WTC11 (cell line): ENCODE measurements around the gene ADCY10. TPM values are rescaled to one million over a fixed set of nuclear protein-coding genes. Genes with fewer than 3 reads are reported as not detected.
A peak's percentile ranks its signal among the peaks of the same experiment; 100 is the strongest.

Source experiments
- ATAC-seq: fragments of 200-7000 bp; cut with Tn5 transposase; 2 replicates; pipeline ENCODE4 v1.10.0; 2021; ENCODE audit warnings: mild to moderate bottlenecking, moderate library complexity
- CTCF ChIA-PET: fragments of 300-600 bp; sonication (Branson Sonifier 250); formaldehyde crosslinking; loops from one replicate; lab custom pipeline; 2021; ENCODE audit warnings: antibody characterized with exemption; lab: Charles Lee
- POLR2A ChIA-PET: fragments of 350-600 bp; sonication (Branson Sonifier 250); formaldehyde crosslinking; loops from one replicate; lab custom pipeline; 2021; ENCODE audit warnings: antibody characterized with exemption; lab: Charles Lee
- DNase-seq: peaks from one replicate; pipeline ENCODE4 v3.0.0; 2021; ENCODE audit warnings: low spot score
- H3K27ac Mint-ChIP-seq: 2 replicates; pipeline ENCODE4 v1.8.0; 2021; ENCODE audit warnings: mixed read lengths
- H3K27me3 Mint-ChIP-seq: 2 replicates; pipeline ENCODE4 v1.8.0; 2021; ENCODE audit warnings: low read depth, mild to moderate bottlenecking, moderate library complexity, mixed read lengths
- H3K36me3 Mint-ChIP-seq: 2 replicates; pipeline ENCODE4 v1.8.0; 2021; ENCODE audit warnings: mixed read lengths
- H3K4me1 Mint-ChIP-seq: 2 replicates; pipeline ENCODE4 v1.8.0; 2022; ENCODE audit warnings: mixed read lengths
- H3K4me3 Mint-ChIP-seq: 2 replicates; pipeline ENCODE4 v1.8.0; 2021; ENCODE audit warnings: mild to moderate bottlenecking, moderate library complexity, mixed read lengths
- H3K9me3 Mint-ChIP-seq: 2 replicates; pipeline ENCODE4 v1.8.0; 2021; ENCODE audit warnings: mixed read lengths
- CBFB ChIP-seq: sonication (generic); formaldehyde crosslinking; IDR thresholded peaks from 2 replicates; pipeline ENCODE4 v1.8.1; 2022; ENCODE audit warnings: mild to moderate bottlenecking, low read depth, missing genetic modification reagents
- CREB1 ChIP-seq: sonication (generic); formaldehyde crosslinking; IDR thresholded peaks from 2 replicates; pipeline ENCODE4 v1.8.0; 2023; ENCODE audit warnings: mild to moderate bottlenecking, missing genetic modification reagents
- CREM ChIP-seq: sonication (generic); formaldehyde crosslinking; IDR thresholded peaks from 2 replicates; pipeline ENCODE4 v1.8.1; 2022; ENCODE audit warnings: mild to moderate bottlenecking, missing genetic modification reagents, moderate library complexity
- FOXP1 ChIP-seq: sonication (generic); formaldehyde crosslinking; IDR thresholded peaks from 2 replicates; pipeline ENCODE4 v1.8.0; 2022; ENCODE audit warnings: missing genetic modification reagents, mild to moderate bottlenecking, moderate library complexity, borderline replicate concordance
- HMGA2 ChIP-seq: fragments of 250-450 bp; sonication (Bioruptor Pico); IDR thresholded peaks from 2 replicates; pipeline ENCODE4 v1.4.0; 2021; ENCODE audit warnings: mild to moderate bottlenecking, moderate library complexity
- JUN ChIP-seq: sonication (generic); formaldehyde crosslinking; IDR thresholded peaks from 2 replicates; pipeline ENCODE4 v1.8.0; 2023; ENCODE audit warnings: mild to moderate bottlenecking, missing genetic modification reagents
- MLX ChIP-seq: sonication (generic); formaldehyde crosslinking; IDR thresholded peaks from 2 replicates; pipeline ENCODE4 v1.8.1; 2023; ENCODE audit warnings: mild to moderate bottlenecking, missing genetic modification reagents, moderate library complexity
- MXD4 ChIP-seq: fragments of 250-450 bp; sonication (Bioruptor Pico); IDR thresholded peaks from 2 replicates; pipeline ENCODE4 v1.8.0; 2021; ENCODE audit warnings: mild to moderate bottlenecking, moderate library complexity, borderline replicate concordance
- NFATC4 ChIP-seq: fragments of 250-450 bp; sonication (Bioruptor Pico); IDR thresholded peaks from 2 replicates; pipeline ENCODE4 v1.9.0; 2021; ENCODE audit warnings: mild to moderate bottlenecking
- NR1H2 ChIP-seq: sonication (generic); formaldehyde crosslinking; IDR thresholded peaks from 2 replicates; pipeline ENCODE4 v1.9.0; 2021; ENCODE audit warnings: mild to moderate bottlenecking, moderate library complexity, missing genetic modification reagents
- OVOL2 ChIP-seq: fragments of 250-450 bp; sonication (Bioruptor Pico); IDR thresholded peaks from 2 replicates; pipeline ENCODE4 v1.9.0; 2021; ENCODE audit warnings: mild to moderate bottlenecking, borderline replicate concordance
- SMAD4 ChIP-seq: sonication (generic); formaldehyde crosslinking; IDR thresholded peaks from 2 replicates; pipeline ENCODE4 v1.8.0; 2022; ENCODE audit warnings: mild to moderate bottlenecking, missing genetic modification reagents
- SP1 ChIP-seq: sonication (generic); formaldehyde crosslinking; conservative IDR thresholded peaks from 2 replicates; pipeline ENCODE4 v1.8.1; 2022; ENCODE audit warnings: missing genetic modification reagents
- TCF7 ChIP-seq: sonication (generic); formaldehyde crosslinking; IDR thresholded peaks from 2 replicates; pipeline ENCODE4 v1.8.0; 2022; ENCODE audit warnings: mild to moderate bottlenecking, low read depth, missing genetic modification reagents, moderate library complexity
- TEAD4 ChIP-seq: sonication (generic); formaldehyde crosslinking; IDR thresholded peaks from 2 replicates; pipeline ENCODE4 v1.8.0; 2022; ENCODE audit warnings: mild to moderate bottlenecking, missing genetic modification reagents
- ZNF138 ChIP-seq: sonication (generic); formaldehyde crosslinking; conservative IDR thresholded peaks from 2 replicates; pipeline ENCODE4 v1.8.1; 2022; ENCODE audit warnings: mild to moderate bottlenecking, moderate library complexity, missing genetic modification reagents
- ZNF219 ChIP-seq: sonication (generic); formaldehyde crosslinking; IDR thresholded peaks from 2 replicates; pipeline ENCODE4 v1.8.0; 2023; ENCODE audit warnings: missing genetic modification reagents, mild to moderate bottlenecking, borderline replicate concordance
- ZNF232 ChIP-seq: sonication (generic); formaldehyde crosslinking; IDR thresholded peaks from 2 replicates; pipeline ENCODE4 v1.8.0; 2022; ENCODE audit warnings: mild to moderate bottlenecking, missing genetic modification reagents
- ZNF317 ChIP-seq: sonication (generic); formaldehyde crosslinking; IDR thresholded peaks from 2 replicates; pipeline ENCODE4 v1.8.1; 2023; ENCODE audit warnings: low read depth, mild to moderate bottlenecking, moderate library complexity, missing genetic modification reagents, borderline replicate concordance
- ZNF396 ChIP-seq: fragments of 250-450 bp; sonication (Bioruptor Pico); IDR thresholded peaks from 2 replicates; pipeline ENCODE4 v1.8.0; 2021; ENCODE audit warnings: mild to moderate bottlenecking, moderate library complexity, borderline replicate concordance
- total RNA-seq: library from RNA; stranded (reverse); gene quantifications from 3 replicates; pipeline ENCODE4 v1.2.3, GENCODE V29; 2021
- TF ChIP-seq, protein P1 (sequence below): sonication (generic); formaldehyde crosslinking; IDR thresholded peaks from 2 replicates; pipeline ENCODE4 v1.8.0; 2023; ENCODE audit warnings: mild to moderate bottlenecking, missing genetic modification reagents
- TF ChIP-seq, protein P2 (sequence below): sonication (generic); formaldehyde crosslinking; IDR thresholded peaks from 2 replicates; pipeline ENCODE4 v1.8.1; 2022; ENCODE audit warnings: mild to moderate bottlenecking, missing genetic modification reagents, moderate library complexity, borderline replicate concordance
- TF ChIP-seq, protein P3 (sequence below): sonication (generic); formaldehyde crosslinking; IDR thresholded peaks from 2 replicates; pipeline ENCODE4 v1.8.1; 2023; ENCODE audit warnings: mild to moderate bottlenecking, missing genetic modification reagents, borderline replicate concordance

The ADCY10 gene
- total RNA-seq, 1 experiment from 2014 or later: 0.07 TPM

DNA sequence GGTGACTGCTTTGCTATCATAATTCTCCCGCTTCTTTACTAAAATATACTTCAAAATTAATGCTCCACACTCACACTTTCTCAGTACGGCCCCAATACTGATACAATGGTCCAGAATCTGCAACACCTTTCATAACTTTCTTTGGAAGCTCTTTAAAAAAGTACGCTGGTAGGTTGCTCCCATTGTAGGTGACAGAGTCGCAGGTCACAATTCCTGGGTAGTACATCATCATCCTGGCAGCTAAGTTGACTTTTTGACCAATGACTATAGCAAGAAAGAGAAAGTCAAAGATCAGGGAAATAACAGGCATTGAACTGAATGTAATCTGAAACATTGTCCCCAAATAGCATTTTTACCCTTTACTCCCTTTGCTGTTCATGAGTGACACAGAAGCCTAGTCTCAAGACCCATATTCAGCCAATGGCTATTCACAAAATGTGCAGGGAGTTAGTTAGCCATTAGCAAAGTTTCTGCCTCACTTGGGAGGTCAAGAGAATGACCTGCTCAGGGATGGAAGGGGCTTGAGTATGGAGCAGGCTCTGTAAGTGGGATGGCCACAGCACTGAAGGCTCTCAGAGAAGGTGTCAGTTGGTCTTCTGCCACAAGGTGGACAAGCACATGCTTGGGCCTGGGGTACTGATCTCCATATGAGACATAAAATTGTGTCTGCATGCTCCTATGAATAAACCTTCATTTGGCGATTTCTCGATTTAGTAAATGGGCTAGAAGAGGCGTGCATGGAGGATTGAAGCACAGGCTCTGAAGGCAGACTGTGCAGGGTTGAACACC lies 35.4 kb downstream of the ADCY10 start:
- no peak overlapping the region for H3K27ac Mint-ChIP-seq
- ChIA-PET CTCF (no interaction called here), POLR2A (no interaction called here)
- DNase-seq: no peak
- H3K36me3 Mint-ChIP-seq: no peaks in the 10 kb centered on the region
- H3K9me3 Mint-ChIP-seq: no peaks in the 10 kb centered on the region
- TF ChIP-seq, protein P1, sequence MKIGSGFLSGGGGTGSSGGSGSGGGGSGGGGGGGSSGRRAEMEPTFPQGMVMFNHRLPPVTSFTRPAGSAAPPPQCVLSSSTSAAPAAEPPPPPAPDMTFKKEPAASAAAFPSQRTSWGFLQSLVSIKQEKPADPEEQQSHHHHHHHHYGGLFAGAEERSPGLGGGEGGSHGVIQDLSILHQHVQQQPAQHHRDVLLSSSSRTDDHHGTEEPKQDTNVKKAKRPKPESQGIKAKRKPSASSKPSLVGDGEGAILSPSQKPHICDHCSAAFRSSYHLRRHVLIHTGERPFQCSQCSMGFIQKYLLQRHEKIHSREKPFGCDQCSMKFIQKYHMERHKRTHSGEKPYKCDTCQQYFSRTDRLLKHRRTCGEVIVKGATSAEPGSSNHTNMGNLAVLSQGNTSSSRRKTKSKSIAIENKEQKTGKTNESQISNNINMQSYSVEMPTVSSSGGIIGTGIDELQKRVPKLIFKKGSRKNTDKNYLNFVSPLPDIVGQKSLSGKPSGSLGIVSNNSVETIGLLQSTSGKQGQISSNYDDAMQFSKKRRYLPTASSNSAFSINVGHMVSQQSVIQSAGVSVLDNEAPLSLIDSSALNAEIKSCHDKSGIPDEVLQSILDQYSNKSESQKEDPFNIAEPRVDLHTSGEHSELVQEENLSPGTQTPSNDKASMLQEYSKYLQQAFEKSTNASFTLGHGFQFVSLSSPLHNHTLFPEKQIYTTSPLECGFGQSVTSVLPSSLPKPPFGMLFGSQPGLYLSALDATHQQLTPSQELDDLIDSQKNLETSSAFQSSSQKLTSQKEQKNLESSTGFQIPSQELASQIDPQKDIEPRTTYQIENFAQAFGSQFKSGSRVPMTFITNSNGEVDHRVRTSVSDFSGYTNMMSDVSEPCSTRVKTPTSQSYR (CRISPR knock-in tag): no peak
- TF ChIP-seq ZNF219 (CRISPR knock-in tag): no peak
- TF ChIP-seq, protein P2, sequence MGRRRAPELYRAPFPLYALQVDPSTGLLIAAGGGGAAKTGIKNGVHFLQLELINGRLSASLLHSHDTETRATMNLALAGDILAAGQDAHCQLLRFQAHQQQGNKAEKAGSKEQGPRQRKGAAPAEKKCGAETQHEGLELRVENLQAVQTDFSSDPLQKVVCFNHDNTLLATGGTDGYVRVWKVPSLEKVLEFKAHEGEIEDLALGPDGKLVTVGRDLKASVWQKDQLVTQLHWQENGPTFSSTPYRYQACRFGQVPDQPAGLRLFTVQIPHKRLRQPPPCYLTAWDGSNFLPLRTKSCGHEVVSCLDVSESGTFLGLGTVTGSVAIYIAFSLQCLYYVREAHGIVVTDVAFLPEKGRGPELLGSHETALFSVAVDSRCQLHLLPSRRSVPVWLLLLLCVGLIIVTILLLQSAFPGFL (CRISPR knock-in tag): no peak
- TF ChIP-seq NR1H2 (CRISPR knock-in tag): no peak
- TF ChIP-seq SP1 (CRISPR knock-in tag): no peak
- TF ChIP-seq JUN: no peak
- no peak for TF ChIP-seq HMGA2 (CRISPR knock-in tag)
- TF ChIP-seq ZNF138 (CRISPR knock-in tag): no peak
- TF ChIP-seq ZNF317 (CRISPR knock-in tag): no peak
- TF ChIP-seq NFATC4: no peak
- peaks cover 10% of the 10 kb centered on the region for H3K4me1 Mint-ChIP-seq
- peak; percentile 58; the same call in 1 of the 2 replicates for ATAC-seq
- no peak overlapping the region for H3K4me3 Mint-ChIP-seq
- no peaks in the 10 kb centered on the region for H3K27me3 Mint-ChIP-seq

DNA sequence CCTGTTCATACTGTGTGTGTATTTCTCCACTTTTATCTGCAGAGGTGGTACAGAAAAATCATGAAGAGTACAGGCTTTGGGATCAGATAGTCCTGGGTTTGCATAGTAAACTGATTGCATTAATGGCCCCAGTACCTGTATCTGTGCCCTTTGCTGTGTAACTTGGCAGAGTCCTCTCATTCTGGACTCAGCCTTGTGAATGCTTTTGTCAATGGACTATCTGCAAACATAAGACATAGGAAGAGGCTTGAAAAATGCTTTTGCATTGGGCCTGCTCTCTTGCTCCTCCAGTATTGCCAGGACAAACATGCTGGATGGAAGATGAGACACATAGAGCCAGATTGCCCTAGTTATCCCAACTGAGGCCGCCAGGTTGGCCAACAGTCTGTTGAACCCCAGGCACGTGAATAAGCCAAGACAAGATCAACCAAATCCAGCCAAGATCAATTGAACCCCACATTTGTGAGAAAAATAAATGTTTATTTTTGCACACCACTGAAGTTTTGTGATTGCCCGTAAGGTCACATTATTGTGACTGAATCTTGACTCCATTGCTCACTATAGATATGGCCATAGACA lies 37.2 kb downstream of the ADCY10 start:
- DNase-seq: no peak
- Mint-ChIP-seq H3K4me3 (no peak overlapping the region), H3K36me3 (no peaks in the 10 kb centered on the region), H3K27me3 (no peaks in the 10 kb centered on the region), H3K27ac (no peak overlapping the region), H3K4me1 (peaks cover 11% of the 10 kb centered on the region), H3K9me3 (no peaks in the 10 kb centered on the region)
- TF ChIP-seq CREB1 (CRISPR knock-in tag) (no peak), FOXP1 (CRISPR knock-in tag) (no peak), ZNF219 (CRISPR knock-in tag) (no peak), TEAD4 (CRISPR knock-in tag) (no peak), ZNF396 (no peak), NFATC4 (no peak), TCF7 (CRISPR knock-in tag) (no peak), CREM (CRISPR knock-in tag) (no peak), SMAD4 (no peak), MLX (CRISPR knock-in tag) (no peak), MXD4 (CRISPR knock-in tag) (no peak), ZNF317 (CRISPR knock-in tag) (no peak), ZNF232 (CRISPR knock-in tag) (no peak), CBFB (no peak), OVOL2 (CRISPR knock-in tag) (no peak)
- TF ChIP-seq, protein P3, sequence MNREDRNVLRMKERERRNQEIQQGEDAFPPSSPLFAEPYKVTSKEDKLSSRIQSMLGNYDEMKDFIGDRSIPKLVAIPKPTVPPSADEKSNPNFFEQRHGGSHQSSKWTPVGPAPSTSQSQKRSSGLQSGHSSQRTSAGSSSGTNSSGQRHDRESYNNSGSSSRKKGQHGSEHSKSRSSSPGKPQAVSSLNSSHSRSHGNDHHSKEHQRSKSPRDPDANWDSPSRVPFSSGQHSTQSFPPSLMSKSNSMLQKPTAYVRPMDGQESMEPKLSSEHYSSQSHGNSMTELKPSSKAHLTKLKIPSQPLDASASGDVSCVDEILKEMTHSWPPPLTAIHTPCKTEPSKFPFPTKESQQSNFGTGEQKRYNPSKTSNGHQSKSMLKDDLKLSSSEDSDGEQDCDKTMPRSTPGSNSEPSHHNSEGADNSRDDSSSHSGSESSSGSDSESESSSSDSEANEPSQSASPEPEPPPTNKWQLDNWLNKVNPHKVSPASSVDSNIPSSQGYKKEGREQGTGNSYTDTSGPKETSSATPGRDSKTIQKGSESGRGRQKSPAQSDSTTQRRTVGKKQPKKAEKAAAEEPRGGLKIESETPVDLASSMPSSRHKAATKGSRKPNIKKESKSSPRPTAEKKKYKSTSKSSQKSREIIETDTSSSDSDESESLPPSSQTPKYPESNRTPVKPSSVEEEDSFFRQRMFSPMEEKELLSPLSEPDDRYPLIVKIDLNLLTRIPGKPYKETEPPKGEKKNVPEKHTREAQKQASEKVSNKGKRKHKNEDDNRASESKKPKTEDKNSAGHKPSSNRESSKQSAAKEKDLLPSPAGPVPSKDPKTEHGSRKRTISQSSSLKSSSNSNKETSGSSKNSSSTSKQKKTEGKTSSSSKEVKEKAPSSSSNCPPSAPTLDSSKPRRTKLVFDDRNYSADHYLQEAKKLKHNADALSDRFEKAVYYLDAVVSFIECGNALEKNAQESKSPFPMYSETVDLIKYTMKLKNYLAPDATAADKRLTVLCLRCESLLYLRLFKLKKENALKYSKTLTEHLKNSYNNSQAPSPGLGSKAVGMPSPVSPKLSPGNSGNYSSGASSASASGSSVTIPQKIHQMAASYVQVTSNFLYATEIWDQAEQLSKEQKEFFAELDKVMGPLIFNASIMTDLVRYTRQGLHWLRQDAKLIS (CRISPR knock-in tag): no peak
- CTCF ChIA-PET: no interaction called here
- ATAC-seq: no peak
- POLR2A ChIA-PET: no interaction called here
